Choroid plexus epithelial cell (primary cell): Measurements from ENCODE around the gene PLAC9.
"Not testable (repeated sequence)": the region's sequence is repeated elsewhere in the genome, so short reads cannot be mapped to it uniquely, and the experiment has no call there.

Experiments
- DNase-seq: peaks from one replicate; pipeline ENCODE4 v3.0.0-alpha.2; 2010; ENCODE audit warnings: low read depth
- H3K4me3 ChIP-seq: 2 replicates; pipeline ENCODE4 v1.5.1; 2011; ENCODE audit warnings: low read depth, mild to moderate bottlenecking, control low read depth, low read length, moderate library complexity
- CTCF ChIP-seq: conservative IDR thresholded peaks from 2 replicates; pipeline ENCODE4 v1.5.1; 2011; ENCODE audit warnings: low read depth, mild to moderate bottlenecking, control low read depth, inconsistent platforms, low read length, moderate library complexity

Gene PLAC9

GRCh38 chr10:80139265-80139664, 6.7 kb downstream of the PLAC9 start:
- DNase-seq, result no peak

DNA sequence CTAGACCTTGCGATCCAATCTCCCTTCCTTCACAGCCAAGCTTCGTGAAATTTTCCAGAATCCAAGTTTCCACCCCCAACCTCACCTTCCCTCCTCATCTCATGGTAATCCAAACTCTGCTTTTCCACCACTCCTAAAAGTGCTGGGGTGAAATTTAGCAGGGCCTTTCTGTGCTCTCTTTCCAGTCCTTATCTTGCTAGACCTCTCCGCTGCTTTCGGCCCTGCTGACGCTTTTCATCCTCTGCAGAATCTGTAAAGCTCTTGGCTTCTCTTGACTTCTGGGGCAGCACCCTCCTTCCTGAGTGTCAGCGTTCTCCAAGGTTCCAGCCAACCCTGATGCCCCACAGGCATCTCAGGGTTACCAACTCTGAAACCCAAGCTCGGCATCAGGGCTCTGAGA, 7.7 kb downstream of the PLAC9 start:
- no peak for DNase-seq
- no peak overlapping the region for H3K4me3 ChIP-seq
- TF ChIP-seq CTCF, result no peak

More at GRCh38 chr10:80139265-80139664, 6.7 kb downstream of the PLAC9 start:
- H3K4me3 ChIP-seq, result no peak overlapping the region
- no peak for TF ChIP-seq CTCF

- no peak for TF ChIP-seq CTCF
- DNase-seq, result no peak
- no peak overlapping the region for H3K4me3 ChIP-seq
These were observed 9.3 kb downstream of the PLAC9 start for GRCh38 chr10:80141696-80142460.

GRCh38 chr10:80144067-80144695, 11.7 kb downstream of the PLAC9 start:
- no peak overlapping the region for H3K4me3 ChIP-seq
- DNase-seq, result no peak

DNA sequence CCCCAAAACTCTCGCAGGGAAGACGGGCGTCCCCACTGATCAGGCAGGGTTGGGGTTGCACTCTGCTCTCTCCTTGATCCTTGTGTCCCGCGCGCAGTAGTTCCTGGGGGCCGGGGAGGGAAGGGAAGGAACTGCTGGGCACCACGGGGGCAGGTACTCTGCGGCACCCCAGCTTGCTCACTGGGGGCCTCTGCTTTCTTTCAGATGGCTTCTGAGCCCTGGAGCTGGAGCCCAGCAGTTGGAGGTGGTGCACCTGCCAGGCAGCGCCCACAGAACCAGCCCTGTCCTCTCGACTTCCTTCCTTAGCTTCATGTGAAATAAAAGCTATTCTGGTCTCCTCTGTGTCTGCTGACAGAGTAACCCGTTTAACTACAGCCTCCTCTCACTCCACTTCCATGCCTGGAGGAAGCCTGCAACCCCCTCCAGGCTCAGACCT, 12.2 kb downstream of the PLAC9 start:
- no peak for DNase-seq
- no peak overlapping the region for H3K4me3 ChIP-seq
- no peak for TF ChIP-seq CTCF

More at GRCh38 chr10:80144067-80144695, 11.7 kb downstream of the PLAC9 start:
- TF ChIP-seq CTCF, result no peak

DNA sequence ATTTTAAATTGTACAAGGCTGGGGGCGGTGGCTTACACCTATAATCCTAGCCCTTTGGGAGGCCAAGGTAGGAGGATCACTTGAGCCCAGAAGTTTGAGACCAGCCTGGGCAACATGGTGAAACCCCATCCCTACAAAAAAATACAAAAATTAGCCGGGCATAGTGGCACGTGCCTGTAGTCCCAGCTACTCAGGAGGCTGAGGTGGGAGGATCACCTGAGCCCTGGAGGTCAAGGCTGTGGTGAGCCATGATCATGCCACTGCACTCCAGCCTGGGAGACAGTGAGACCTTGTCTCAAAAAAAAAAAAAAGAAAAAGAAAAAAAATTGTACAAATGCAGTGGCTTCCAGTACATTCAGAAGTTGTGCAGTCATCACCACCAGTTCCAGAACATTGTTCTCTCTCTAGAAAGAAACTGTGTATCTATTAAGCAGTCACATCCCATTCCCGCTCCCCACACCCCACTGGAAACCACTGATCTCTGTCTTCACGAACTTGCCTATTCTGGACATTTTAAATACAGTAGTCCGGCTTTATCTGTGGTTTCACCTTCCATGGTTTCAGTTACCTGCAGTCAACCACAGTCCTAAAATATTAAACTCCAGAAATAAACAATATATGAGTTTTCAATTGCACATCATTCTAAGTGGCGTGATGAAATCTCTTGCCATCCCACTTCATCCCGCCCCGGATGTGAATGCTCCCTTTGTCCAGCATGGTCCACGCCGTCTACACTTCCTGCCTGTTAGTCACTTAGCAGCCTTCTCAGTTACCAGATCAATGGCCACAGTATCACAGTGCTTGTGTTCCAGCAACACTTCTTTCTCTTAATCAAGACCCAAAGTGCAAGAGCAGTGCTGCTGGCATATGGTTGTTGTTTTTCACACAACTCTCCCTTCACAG, 13.1 kb downstream of the PLAC9 start:
- peak; percentile 76 for DNase-seq
- H3K4me3 ChIP-seq, result not testable (repeated sequence)

DNA sequence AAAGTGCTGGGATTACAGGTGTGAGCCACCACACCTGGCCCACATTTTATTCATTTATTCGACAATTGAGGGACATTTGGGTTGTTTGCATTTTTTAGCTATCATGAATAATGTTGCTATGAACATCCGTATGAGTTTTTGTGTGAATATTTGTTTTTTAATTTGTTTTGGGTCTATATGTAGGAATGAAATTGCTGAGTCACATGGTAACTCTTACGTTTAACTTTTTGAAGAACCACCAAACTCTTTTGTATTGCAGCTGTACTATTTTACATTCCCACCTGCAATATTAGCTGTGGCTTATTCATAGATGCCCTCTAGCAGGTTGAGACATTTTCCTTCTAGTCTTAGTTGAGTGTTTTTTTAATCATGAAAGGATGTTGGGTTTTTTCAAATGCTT, 14.4 kb downstream of the PLAC9 start:
- no peak for TF ChIP-seq CTCF
- DNase-seq, result no peak
- no peak overlapping the region for H3K4me3 ChIP-seq
